Choroid plexus epithelial cell (primary cell): Measurements from ENCODE around the gene NANP.
A peak's percentile ranks its signal among the peaks of the same experiment; 100 is the strongest.
"Not testable (repeated sequence)": the region's sequence is repeated elsewhere in the genome, so short reads cannot be mapped to it uniquely, and the experiment has no call there.

Source experiments
- DNase-seq: peaks from one replicate; pipeline ENCODE4 v3.0.0-alpha.2; 2010; ENCODE audit warnings: low read depth
- H3K4me3 ChIP-seq: 2 replicates; pipeline ENCODE4 v1.5.1; 2011; ENCODE audit warnings: low read depth, mild to moderate bottlenecking, control low read depth, low read length, moderate library complexity
- CTCF ChIP-seq: conservative IDR thresholded peaks from 2 replicates; pipeline ENCODE4 v1.5.1; 2011; ENCODE audit warnings: low read depth, mild to moderate bottlenecking, control low read depth, inconsistent platforms, low read length, moderate library complexity

NANP gene

GRCh38 chr20:25588491-25588890, 35.3 kb downstream of the NANP start:
- TF ChIP-seq CTCF: no peak
- DNase-seq: no peak
- H3K4me3 ChIP-seq: no peak overlapping the region

- no peak for TF ChIP-seq CTCF
- no peak overlapping the region for H3K4me3 ChIP-seq
- DNase-seq: no peak
Measured at GRCh38 chr20:25587536-25587935, 36.3 kb downstream of the NANP start.

GRCh38 chr20:25586877-25587276, 36.9 kb downstream of the NANP start:
- TF ChIP-seq CTCF: no peak
- DNase-seq: no peak
- no peak overlapping the region for H3K4me3 ChIP-seq

- peak; percentile 65 for DNase-seq
- H3K4me3 ChIP-seq: peak within 1 kb of the TSS; percentile 73
- no peak for TF ChIP-seq CTCF
Measured at GRCh38 chr20:25584905-25585704, 38.7 kb downstream of the NANP start, which contains the start of gene NINL. NINL (minus strand) TSS chr20:25585531; CDS start chr20:25526587, 58,944 bp downstream.

- DNase-seq, H3K4me3 ChIP-seq: not testable (repeated sequence)
Measured at GRCh38 chr20:25583607-25584006, 40.2 kb downstream of the NANP start.

- DNase-seq: peak; percentile 62
- no peak for TF ChIP-seq CTCF
Measured at GRCh38 chr20:25580711-25581110, 43.1 kb downstream of the NANP start.

GRCh38 chr20:25579081-25579770, 44.6 kb downstream of the NANP start:
- DNase-seq: peak; percentile 96
- H3K4me3 ChIP-seq: no peak overlapping the region
- TF ChIP-seq CTCF: no peak

More at GRCh38 chr20:25580711-25581110, 43.1 kb downstream of the NANP start:
- H3K4me3 ChIP-seq: no peak overlapping the region
